HG03064 (cell line): ENCODE results near the gene FANCM.

Experiments used
- ATAC-seq: cut with Tn5 transposase; IDR thresholded peaks from one replicate; pipeline ENCODE4 v1.9.1; 2021; ENCODE audit warnings: low read depth; ENCODE audit not compliant: unreplicated experiment

The FANCM gene

DNA sequence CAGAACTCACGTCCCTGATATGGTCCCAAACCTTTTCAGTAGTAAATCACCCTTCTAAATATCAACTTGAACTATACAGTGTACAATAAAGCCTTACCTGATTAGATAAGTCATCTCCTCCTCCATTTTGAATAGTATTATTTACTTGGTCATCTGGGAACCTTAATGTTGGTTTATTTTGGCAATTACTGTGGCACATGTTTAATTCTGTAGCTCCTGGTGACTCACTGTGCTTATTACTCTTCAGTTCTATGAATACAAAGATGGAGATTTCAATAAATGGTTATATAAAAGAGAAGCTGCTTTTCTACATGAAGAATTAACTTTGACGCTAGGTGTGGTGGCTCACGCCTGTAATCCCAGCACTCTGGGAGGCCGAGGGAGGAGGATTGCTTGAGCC, 91.8 kb downstream of the FANCM start:
- ATAC-seq, result no peak

DNA sequence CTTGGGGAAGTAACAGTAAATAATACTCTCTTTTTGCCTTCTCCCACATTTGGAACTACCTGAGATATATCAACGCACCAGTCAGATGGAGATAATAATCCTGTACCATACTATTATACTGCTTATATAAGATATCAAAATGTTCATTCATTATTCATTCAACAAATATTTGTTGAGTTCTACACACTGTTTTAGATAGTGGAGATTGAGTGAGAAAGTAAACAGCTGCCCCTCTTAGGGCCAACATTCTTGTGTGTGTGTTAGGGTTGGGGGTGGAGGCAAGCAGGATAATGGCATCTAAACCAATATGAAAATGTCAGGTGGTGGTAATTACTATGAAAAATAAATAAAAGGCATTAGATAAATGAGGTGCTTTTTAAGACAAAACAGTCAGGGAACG, 103.3 kb downstream of the FANCM start:
- ATAC-seq, result no peak

DNA sequence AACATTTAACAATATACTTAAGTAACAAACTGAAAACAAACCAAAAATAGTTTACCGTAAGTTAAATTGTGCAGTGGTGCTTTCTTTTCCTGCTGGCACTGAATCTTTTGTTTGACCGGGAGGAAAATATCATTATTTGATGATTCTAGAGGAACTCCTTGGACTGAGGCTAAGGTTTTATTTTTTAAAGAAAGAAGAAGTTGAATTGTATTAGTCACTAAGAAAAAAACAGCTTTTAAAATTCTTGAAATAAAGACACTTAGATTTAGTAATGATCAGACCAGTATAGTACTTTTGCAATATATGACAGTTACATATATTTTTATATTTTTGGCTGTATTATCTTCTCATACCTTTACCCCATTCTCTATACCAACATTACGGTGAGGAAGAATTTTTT, 107.0 kb downstream of the FANCM start:
- ATAC-seq, result no peak

DNA sequence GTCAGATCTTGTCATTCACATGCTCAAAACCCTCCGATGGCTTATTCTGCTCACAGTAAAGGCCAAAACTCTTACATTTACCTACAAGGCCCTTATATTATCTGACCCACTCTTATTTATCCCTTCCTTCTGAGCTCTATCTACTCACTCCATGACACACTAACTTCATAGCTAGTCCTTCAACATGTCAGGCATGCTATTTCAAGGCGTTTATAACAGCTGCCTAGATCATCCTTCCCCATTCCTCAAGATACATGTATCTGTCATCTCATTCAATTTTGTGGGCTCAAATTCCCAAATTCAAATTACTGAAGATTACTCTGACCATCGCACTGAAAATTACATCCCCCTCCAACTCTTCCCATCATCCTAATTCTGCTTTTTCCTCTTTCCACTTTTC, 110.4 kb downstream of the FANCM start:
- ATAC-seq, result no peak

DNA sequence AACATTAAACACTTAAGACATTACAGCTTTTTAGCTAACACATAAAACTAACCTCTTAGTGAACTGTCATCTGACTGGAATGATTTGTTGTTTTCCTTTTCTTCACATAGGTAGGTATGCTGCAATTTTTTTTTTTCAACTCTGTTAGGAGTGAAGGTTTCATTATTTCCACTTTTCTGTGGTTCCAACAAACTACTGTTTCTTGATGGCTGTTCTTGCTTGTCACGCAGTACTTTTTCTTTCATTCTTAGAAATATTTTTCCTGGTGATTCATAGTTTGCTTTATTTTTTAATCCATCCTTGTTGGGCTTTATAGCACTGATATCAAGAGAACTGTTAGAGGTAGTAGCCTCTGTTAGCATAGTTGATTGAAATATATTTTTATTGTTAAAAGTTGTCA, 111.0 kb downstream of the FANCM start:
- no peak for ATAC-seq

DNA sequence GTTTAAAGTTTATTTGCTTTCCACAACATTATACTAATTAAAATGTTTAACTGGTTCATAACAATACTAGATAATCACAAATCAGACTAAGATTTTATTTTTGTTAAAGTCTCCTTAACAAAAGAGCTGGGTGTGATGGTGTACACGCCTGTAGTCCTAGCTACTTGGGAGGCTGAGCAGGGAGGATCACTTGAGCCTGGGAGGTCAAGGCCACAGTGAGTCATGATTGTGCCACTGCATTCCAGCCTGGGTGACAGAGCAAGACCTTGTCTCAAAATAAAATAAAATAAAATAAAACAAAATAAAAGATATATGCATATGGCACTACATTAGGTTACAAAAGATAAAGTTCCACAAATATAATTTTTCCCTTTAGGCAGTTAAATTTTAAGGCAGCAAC, 111.7 kb downstream of the FANCM start:
- ATAC-seq, result no peak

DNA sequence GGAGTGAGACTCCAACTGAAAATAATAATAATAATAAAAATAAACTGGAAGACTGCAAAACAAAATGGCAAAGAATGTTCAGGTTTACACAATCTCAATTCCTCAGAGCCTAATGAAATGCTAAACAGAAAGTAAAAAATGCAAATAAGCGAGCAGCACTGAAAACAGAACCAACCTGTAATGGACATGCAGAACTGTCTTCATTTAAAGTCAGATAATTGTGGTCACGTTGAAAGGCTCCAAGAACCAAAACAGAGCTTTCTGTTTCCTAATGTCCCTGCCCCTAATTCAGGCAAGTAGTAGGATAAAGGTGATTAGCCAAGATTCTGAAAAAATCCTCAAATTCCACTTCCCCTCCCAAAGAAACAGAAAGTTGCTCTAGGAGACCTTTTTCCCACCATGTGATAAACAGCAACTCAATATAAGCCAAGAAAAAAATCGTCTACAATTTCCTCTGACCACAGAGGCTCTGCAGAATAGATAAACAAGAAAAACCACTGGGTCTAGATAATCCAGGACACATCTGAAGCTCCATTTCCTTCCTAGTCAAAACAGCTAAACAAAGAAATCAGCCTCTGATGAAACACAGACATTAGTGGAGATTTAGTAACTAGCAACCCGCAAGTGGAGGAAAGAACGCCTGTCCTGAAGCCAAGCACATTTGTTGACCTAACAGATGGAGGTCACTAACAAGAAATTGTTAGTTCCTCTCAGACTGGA, 114.3 kb downstream of the FANCM start:
- ATAC-seq, result peak; percentile 28
